ENCODE results near the gene BCAS3.

DNA sequence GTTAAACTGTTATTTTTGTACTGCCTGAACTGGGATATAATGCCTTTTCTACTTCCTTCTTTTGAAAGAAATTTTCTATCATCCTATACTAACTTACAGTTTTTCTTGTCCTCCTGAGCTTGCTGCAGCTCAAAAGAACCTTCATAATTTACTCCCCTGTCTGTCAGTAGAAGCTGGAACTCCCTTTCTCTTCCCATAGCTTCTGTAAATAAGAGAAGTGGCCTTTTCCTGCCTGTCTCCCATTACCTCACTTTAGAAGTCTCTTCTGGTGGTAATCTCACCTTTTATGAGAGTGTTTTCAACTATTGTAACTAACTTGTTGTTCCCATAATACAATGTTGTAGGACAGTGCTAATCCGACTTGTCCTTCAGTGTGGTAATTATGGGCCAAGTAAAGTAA lies 475.2 kb downstream of the BCAS3 start:
- TF ChIP-seq OSR1 (CRISPR knock-in tag; IDR thresholded peaks at IDR 0.05) (no peak), ESRRG (CRISPR knock-in tag; IDR thresholded peaks at IDR 0.05) (no peak), RARB (CRISPR knock-in tag; IDR thresholded peaks at IDR 0.05) (no peak), ZFP3 (CRISPR knock-in tag; IDR thresholded peaks at IDR 0.05) (no peak)
- TF ChIP-seq, protein P1, sequence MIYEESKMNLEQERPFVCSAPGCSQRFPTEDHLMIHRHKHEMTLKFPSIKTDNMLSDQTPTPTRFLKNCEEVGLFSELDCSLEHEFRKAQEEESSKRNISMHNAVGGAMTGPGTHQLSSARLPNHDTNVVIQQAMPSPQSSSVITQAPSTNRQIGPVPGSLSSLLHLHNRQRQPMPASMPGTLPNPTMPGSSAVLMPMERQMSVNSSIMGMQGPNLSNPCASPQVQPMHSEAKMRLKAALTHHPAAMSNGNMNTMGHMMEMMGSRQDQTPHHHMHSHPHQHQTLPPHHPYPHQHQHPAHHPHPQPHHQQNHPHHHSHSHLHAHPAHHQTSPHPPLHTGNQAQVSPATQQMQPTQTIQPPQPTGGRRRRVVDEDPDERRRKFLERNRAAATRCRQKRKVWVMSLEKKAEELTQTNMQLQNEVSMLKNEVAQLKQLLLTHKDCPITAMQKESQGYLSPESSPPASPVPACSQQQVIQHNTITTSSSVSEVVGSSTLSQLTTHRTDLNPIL (CRISPR knock-in tag; IDR thresholded peaks at IDR 0.05; ENCODE audit: low read depth): no peak
- TF ChIP-seq, protein P2, sequence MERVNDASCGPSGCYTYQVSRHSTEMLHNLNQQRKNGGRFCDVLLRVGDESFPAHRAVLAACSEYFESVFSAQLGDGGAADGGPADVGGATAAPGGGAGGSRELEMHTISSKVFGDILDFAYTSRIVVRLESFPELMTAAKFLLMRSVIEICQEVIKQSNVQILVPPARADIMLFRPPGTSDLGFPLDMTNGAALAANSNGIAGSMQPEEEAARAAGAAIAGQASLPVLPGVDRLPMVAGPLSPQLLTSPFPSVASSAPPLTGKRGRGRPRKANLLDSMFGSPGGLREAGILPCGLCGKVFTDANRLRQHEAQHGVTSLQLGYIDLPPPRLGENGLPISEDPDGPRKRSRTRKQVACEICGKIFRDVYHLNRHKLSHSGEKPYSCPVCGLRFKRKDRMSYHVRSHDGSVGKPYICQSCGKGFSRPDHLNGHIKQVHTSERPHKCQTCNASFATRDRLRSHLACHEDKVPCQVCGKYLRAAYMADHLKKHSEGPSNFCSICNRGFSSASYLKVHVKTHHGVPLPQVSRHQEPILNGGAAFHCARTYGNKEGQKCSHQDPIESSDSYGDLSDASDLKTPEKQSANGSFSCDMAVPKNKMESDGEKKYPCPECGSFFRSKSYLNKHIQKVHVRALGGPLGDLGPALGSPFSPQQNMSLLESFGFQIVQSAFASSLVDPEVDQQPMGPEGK (CRISPR knock-in tag; IDR thresholded peaks at IDR 0.05; ENCODE audit: borderline replicate concordance): no peak
